ENCODE data around the gene MT1E. TPM values are rescaled to one million over a fixed set of nuclear protein-coding genes. Genes with fewer than 3 reads are reported as not detected.

The MT1E gene
- total RNA-seq, 2 donors from 2014 or later: 5.5 TPM; not detected in 1

DNA sequence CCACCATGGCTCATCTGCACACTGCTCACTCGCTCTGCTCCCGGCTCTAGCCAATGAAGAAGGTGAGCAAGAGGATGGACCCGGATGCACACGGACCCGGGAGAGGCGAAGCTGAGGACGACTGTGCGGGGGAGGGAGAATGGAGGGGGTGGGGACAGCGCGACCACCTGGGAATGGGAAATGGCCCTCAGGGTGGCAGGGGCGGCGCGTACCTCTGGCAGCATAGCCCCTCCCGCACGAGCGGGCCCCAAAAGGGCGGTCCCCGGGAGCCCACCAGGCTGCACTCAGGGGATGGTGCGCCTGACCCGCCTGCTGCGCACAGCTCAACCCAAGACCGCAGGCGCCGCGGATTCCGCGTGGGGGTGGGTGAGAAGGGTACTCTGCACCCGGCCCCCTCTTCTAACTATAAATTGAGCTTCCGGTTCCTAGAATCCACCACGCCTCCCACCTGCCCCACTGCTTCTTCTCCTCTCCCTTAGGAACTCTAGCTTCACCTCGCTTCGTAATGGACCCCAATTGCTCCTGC lies 50.2 kb downstream of the MT1E start:
- H3K27me3 Mint-ChIP-seq (ENCODE audit: insufficient read depth): peaks cover 64% of the 10 kb centered on the region
- H3K9me3 ChIP-seq (ENCODE audit: control insufficient read depth, low read length): no peaks in the 10 kb centered on the region
- H3K4me1 ChIP-seq (ENCODE audit: control insufficient read depth, insufficient read depth, low read length): no peaks in the 10 kb centered on the region
- no peak overlapping the region for H3K27ac Mint-ChIP-seq
- TF ChIP-seq, protein P1, sequence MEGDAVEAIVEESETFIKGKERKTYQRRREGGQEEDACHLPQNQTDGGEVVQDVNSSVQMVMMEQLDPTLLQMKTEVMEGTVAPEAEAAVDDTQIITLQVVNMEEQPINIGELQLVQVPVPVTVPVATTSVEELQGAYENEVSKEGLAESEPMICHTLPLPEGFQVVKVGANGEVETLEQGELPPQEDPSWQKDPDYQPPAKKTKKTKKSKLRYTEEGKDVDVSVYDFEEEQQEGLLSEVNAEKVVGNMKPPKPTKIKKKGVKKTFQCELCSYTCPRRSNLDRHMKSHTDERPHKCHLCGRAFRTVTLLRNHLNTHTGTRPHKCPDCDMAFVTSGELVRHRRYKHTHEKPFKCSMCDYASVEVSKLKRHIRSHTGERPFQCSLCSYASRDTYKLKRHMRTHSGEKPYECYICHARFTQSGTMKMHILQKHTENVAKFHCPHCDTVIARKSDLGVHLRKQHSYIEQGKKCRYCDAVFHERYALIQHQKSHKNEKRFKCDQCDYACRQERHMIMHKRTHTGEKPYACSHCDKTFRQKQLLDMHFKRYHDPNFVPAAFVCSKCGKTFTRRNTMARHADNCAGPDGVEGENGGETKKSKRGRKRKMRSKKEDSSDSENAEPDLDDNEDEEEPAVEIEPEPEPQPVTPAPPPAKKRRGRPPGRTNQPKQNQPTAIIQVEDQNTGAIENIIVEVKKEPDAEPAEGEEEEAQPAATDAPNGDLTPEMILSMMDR (conservative IDR thresholded peaks at IDR 0.05): no peak
- H3K9me3 Mint-ChIP-seq: no peaks in the 10 kb centered on the region
- DNase-seq: peak; percentile 84
- no peak overlapping the region for H3K9ac ChIP-seq (ENCODE audit: extremely low read depth, low read length, poor library complexity, severe bottlenecking)
- H3K27ac ChIP-seq (ENCODE audit: low read depth, low read length): no peak overlapping the region
- WGBS, 2 experiments (ENCODE audit: insufficient coverage in 1 of 2, insufficient read length in 1 of 2): 21 to 27% methylated on average over 3 to 32 of the region's 32 CpGs
- H3K4me1 Mint-ChIP-seq: peaks cover 19% of the 10 kb centered on the region
- no peaks in the 10 kb centered on the region for H3K36me3 ChIP-seq (ENCODE audit: control insufficient read depth, insufficient read depth, low read length)
- no peaks in the 10 kb centered on the region for H3K36me3 Mint-ChIP-seq (ENCODE audit: low read depth)
- H3K4me3 Mint-ChIP-seq: peak overlapping the region; percentile 64
- H3K27me3 ChIP-seq (ENCODE audit: control insufficient read depth, insufficient read depth, low read length, poor library complexity, severe bottlenecking): peaks cover 84% of the 10 kb centered on the region
- peak overlapping the region; percentile 74 for H3K4me3 ChIP-seq (ENCODE audit: low read length)

Other genes starting within 250 kb of the MT1E start
- 10 to 100 TPM; 77.0 to 81.6 TPM for gene AMFR, start 200.2 kb upstream of the MT1E start, total RNA-seq
- 100 to 1,000 TPM; 177 to 185 TPM for gene NUDT21, start 174.4 kb upstream of the MT1E start, total RNA-seq
- gene OGFOD1, start 174.2 kb upstream of the MT1E start, total RNA-seq: 10 to 100 TPM; 54.3 to 55.1 TPM
- gene BBS2, start 105.8 kb upstream of the MT1E start, total RNA-seq: 10 to 100 TPM; 35.3 to 52.6 TPM
- gene MT4, start 60.7 kb upstream of the MT1E start, total RNA-seq: not detected
- not detected for gene MT3, start 36.3 kb upstream of the MT1E start, total RNA-seq
- gene MT2A, start 17.2 kb upstream of the MT1E start, total RNA-seq: 1 to 10 TPM in 1 of 2 donors, not detected in 1; 6.8 TPM
- not detected for gene MT1M, start 6.9 kb downstream of the MT1E start, total RNA-seq
- not detected for gene MT1A, start 12.9 kb downstream of the MT1E start, total RNA-seq
- gene MT1B, start 26.1 kb downstream of the MT1E start, total RNA-seq: not detected
- 1 to 10 TPM in 1 of 2 donors, not detected in 1; 3.4 TPM for gene MT1F, start 32.2 kb downstream of the MT1E start, total RNA-seq
- gene MT1G, start 42.3 kb downstream of the MT1E start, total RNA-seq: 1 to 10 TPM in 1 of 2 donors, not detected in 1; 7.8 TPM
- gene MT1H, start 44.0 kb downstream of the MT1E start, total RNA-seq: 1 to 10 TPM in 1 of 2 donors, not detected in 1; 1.6 TPM
- gene MT1X, start 56.7 kb downstream of the MT1E start, total RNA-seq: 1 to 10 TPM; 1.5 to 8.8 TPM
- gene NUP93, start 104.3 kb downstream of the MT1E start, total RNA-seq: 100 to 1,000 TPM; 146 to 149 TPM
- not detected for gene SLC12A3, start 239.4 kb downstream of the MT1E start, total RNA-seq